SK-N-SH (cell line): ENCODE results near the gene AGRP. TPM values are rescaled to one million over a fixed set of nuclear protein-coding genes. Genes with fewer than 3 reads are reported as not detected.

ENCODE experiments used
- CTCF ChIA-PET: fragments of 300-600, 350-600 bp; formaldehyde crosslinking; extraction: SDS; loops from one replicate; lab custom pipeline; 2021; lab: Yijun Ruan, JAX
- POLR2A ChIA-PET: fragments of 350-600 bp; sonication (Branson Sonifier 250); formaldehyde crosslinking; extraction: SDS; loops from one replicate; lab custom pipeline; 2020; ENCODE audit warnings: antibody characterized with exemption, inconsistent platforms; lab: Yijun Ruan, JAX
- DNase-seq: peaks from one replicate; pipeline ENCODE4 v3.0.0; 2012
- H2AFZ ChIP-seq: fragments of 200-600 bp; sonication (generic); 2 replicates; pipeline ENCODE4 v1.8.1; 2016; ENCODE audit warnings: antibody characterized with exemption, mild to moderate bottlenecking, low read depth
- H3F3A ChIP-seq: fragments of 200-600 bp; sonication (generic); replicated peaks from 2 replicates; pipeline ENCODE3; 2016; ENCODE audit warnings: antibody characterized with exemption, mild to moderate bottlenecking; ENCODE audit not compliant: insufficient read depth
- H3K27ac ChIP-seq, 2 experiments: fragments of 200-500 bp in 1 of 2; fragments of 200-600 bp in 1 of 2; sonication (Bioruptor generic) in 1 of 2; sonication (generic), shearing (Covaris generic) in 1 of 2; 2 replicates each; pipeline versions ENCODE4 v1.5.1 to v1.6.1; 2014 to 2016; ENCODE audit warnings: low read depth in 2 of 2, inconsistent platforms in 1 of 2, low read length in 1 of 2, mild to moderate bottlenecking in 1 of 2, mixed read lengths in 1 of 2
- H3K27me3 ChIP-seq: fragments of 200-600 bp; sonication (generic), shearing (Covaris generic); 2 replicates; pipeline ENCODE4 v1.6.1; 2016; ENCODE audit warnings: mixed run types; ENCODE audit not compliant: insufficient read depth
- H3K36me3 ChIP-seq, 2 experiments: fragments of 200-500 bp in 1 of 2; fragments of 200-600 bp in 1 of 2; sonication (Bioruptor generic) in 1 of 2; sonication (generic) in 1 of 2; replicated peaks in 1 of 2; 2 replicates each; pipeline versions ENCODE3 to v1.5.1; 2014 to 2016; ENCODE audit warnings: low read length in 1 of 2, mild to moderate bottlenecking in 1 of 2; ENCODE audit not compliant: insufficient read depth in 2 of 2, control insufficient read depth in 1 of 2
- H3K4me1 ChIP-seq, 2 experiments: fragments of 200-500 bp in 1 of 2; fragments of 200-600 bp in 1 of 2; sonication (Bioruptor generic) in 1 of 2; sonication (generic), shearing (Covaris generic) in 1 of 2; 2 replicates each; pipeline versions ENCODE4 v1.5.1 to v1.6.1; 2014 to 2016; ENCODE audit warnings: low read depth in 1 of 2, low read length in 1 of 2, mixed run types in 1 of 2; ENCODE audit not compliant: insufficient read depth in 2 of 2, control insufficient read depth in 1 of 2
- H3K4me2 ChIP-seq: fragments of 200-600 bp; sonication (generic), shearing (Covaris generic); 2 replicates; pipeline ENCODE4 v1.6.1; 2017; ENCODE audit warnings: mixed run types
- H3K4me3 ChIP-seq, 2 experiments: fragments of 200-500 bp in 1 of 2; fragments of 200-600 bp in 1 of 2; sonication (Bioruptor generic) in 1 of 2; sonication (generic), shearing (Covaris generic) in 1 of 2; 2 replicates each; pipeline versions ENCODE4 v1.5.1 to v1.8.1; 2014 to 2016; ENCODE audit warnings: low read depth in 2 of 2, inconsistent platforms in 1 of 2, low read length in 1 of 2, mild to moderate bottlenecking in 1 of 2, mixed read lengths in 1 of 2, moderate library complexity in 1 of 2
- H3K79me2 ChIP-seq: fragments of 200-600 bp; sonication (generic); 2 replicates; pipeline ENCODE4 v1.8.1; 2017; ENCODE audit warnings: mild to moderate bottlenecking; ENCODE audit not compliant: insufficient read depth
- H3K9ac ChIP-seq: fragments of 200-600 bp; sonication (generic); 2 replicates; pipeline ENCODE4 v1.6.1; 2017; ENCODE audit warnings: mixed run types
- H3K9me2 ChIP-seq: fragments of 200-600 bp; sonication (generic); 2 replicates; pipeline ENCODE4 v1.6.1; 2017; ENCODE audit warnings: mixed run types
- H3K9me3 ChIP-seq: fragments of 200-600 bp; sonication (generic); 2 replicates; pipeline ENCODE4 v1.6.1; 2017; ENCODE audit warnings: mixed run types, mild to moderate bottlenecking, moderate library complexity
- H4K20me1 ChIP-seq: fragments of 200-600 bp; sonication (generic); 2 replicates; pipeline ENCODE4 v1.6.1; 2017; ENCODE audit warnings: mild to moderate bottlenecking, mixed run types; ENCODE audit not compliant: insufficient read depth
- CHD2 ChIP-seq: fragments of 150-350 bp; IDR thresholded peaks from 2 replicates; pipeline ENCODE4 v1.6.1; 2018; ENCODE audit warnings: low read length; ENCODE audit not compliant: partially characterized antibody
- ELF1 ChIP-seq: IDR thresholded peaks from 2 replicates; pipeline ENCODE4 v1.4.0; 2012
- FOSL2 ChIP-seq: IDR thresholded peaks from 2 replicates; pipeline ENCODE4 v1.4.0; 2012; ENCODE audit warnings: low read depth, mild to moderate bottlenecking, moderate library complexity, borderline replicate concordance
- FOXJ3 ChIP-seq: sonication (generic); formaldehyde crosslinking; IDR thresholded peaks from 2 replicates; pipeline ENCODE4 v1.5.1; 2020; ENCODE audit warnings: mild to moderate bottlenecking, missing genetic modification reagents
- FOXM1 ChIP-seq: IDR thresholded peaks from 2 replicates; pipeline ENCODE4 v1.4.0; 2012; ENCODE audit warnings: low read depth, mild to moderate bottlenecking
- GATA2 ChIP-seq: sonication (generic); formaldehyde crosslinking; IDR thresholded peaks from 2 replicates; pipeline ENCODE4 v1.5.0; 2020; ENCODE audit warnings: mild to moderate bottlenecking, missing genetic modification reagents
- IRF3 ChIP-seq: fragments of 150-350 bp; IDR thresholded peaks from 2 replicates; pipeline ENCODE4 v1.6.1; 2016; ENCODE audit warnings: mild to moderate bottlenecking, low read depth, low read length
- MAX ChIP-seq: IDR thresholded peaks from 2 replicates; pipeline ENCODE4 v1.4.0; 2012; ENCODE audit warnings: low read depth
- MEF2A ChIP-seq: IDR thresholded peaks from 2 replicates; pipeline ENCODE4 v1.4.0; 2012; ENCODE audit warnings: low read depth, borderline replicate concordance
- NFIC ChIP-seq: IDR thresholded peaks from 2 replicates; pipeline ENCODE4 v1.4.0; 2012; ENCODE audit warnings: borderline replicate concordance
- NRF1 ChIP-seq: IDR thresholded peaks from 2 replicates; pipeline ENCODE4 v1.6.1; 2012; ENCODE audit warnings: low read depth, mild to moderate bottlenecking, low read length
- PBX3 ChIP-seq: IDR thresholded peaks from 2 replicates; pipeline ENCODE4; 2012
- POLR2AphosphoS5 ChIP-seq: IDR thresholded peaks from 2 replicates; pipeline ENCODE4 v1.6.1; 2012; ENCODE audit warnings: low read depth, low read length
- RAD21 ChIP-seq: IDR thresholded peaks from 2 replicates; pipeline ENCODE4 v1.6.1; 2012; ENCODE audit warnings: mild to moderate bottlenecking, low read length
- RFX5 ChIP-seq: IDR thresholded peaks from 2 replicates; pipeline ENCODE4 v1.6.1; 2012; ENCODE audit warnings: mild to moderate bottlenecking, improper control_type of control experiment, low read length
- RXRA ChIP-seq: IDR thresholded peaks from 2 replicates; pipeline ENCODE4 v1.4.0; 2012; ENCODE audit warnings: low read depth, mild to moderate bottlenecking, borderline replicate concordance
- USF2 ChIP-seq: fragments of 150-350 bp; IDR thresholded peaks from 2 replicates; pipeline ENCODE4 v1.6.1; 2017; ENCODE audit warnings: antibody characterized with exemption, low read length, low read depth, borderline replicate concordance
- YY1 ChIP-seq: IDR thresholded peaks from 2 replicates; pipeline ENCODE4 v1.4.0; 2012; ENCODE audit warnings: low read depth, mild to moderate bottlenecking
- ZBTB33 ChIP-seq: IDR thresholded peaks from 2 replicates; pipeline ENCODE4 v1.4.0; 2012; ENCODE audit warnings: low read depth, borderline replicate concordance
- WGBS: methylation state at CpG from one replicate; pipeline ENCODE4 v1.1.6; 2017; ENCODE audit warnings: low lambda C conversion rate; 5-methylcytosine and 5-hydroxymethylcytosine counted together
- polyA plus RNA-seq, 3 experiments: library from polyadenylated mRNA; depleted of rRNA; stranded (reverse); fragments of >200 nt; gene quantifications; 2 replicates each; pipeline ENCODE4 v1.2.3, GENCODE V29; 2012

The AGRP gene
- polyA plus RNA-seq, 1 of the 3 experiments (the other 2 are of a cell fraction) = not detected

- Histone ChIP-seq H3K4me3 (no peak overlapping the region), H4K20me1 (no peaks in the 10 kb centered on the region), H3F3A (no peaks in the 10 kb centered on the region), H3K9ac (no peak overlapping the region), H3K4me2 (no peak overlapping the region), H3K36me3 (peaks cover 7 to 22% of the 10 kb centered on the region in 2 experiments), H3K4me1 (peaks cover 0 to 6% of the 10 kb centered on the region in 2 experiments; a peak in 1 of 4 replicates), H3K27ac (no peak overlapping the region), H3K9me2 (no peaks in the 10 kb centered on the region), H2AFZ (no peak overlapping the region), H3K9me3 (no peaks in the 10 kb centered on the region), H3K79me2 (no peaks in the 10 kb centered on the region), H3K27me3 (no peaks in the 10 kb centered on the region)
- ChIA-PET POLR2A (no interaction called here), CTCF (interaction anchor here (1.0 to 2.3 kb wide), 5 partner anchors 8 to 86 kb away, joined by 3 to 6 read pairs (median 4); no protein-coding TSS in a partner anchor)
- TF ChIP-seq FOXJ3 (CRISPR knock-in tag) (no peak), FOXM1 (no peak), USF2 (no peak), ELF1 (no peak), MAX (no peak), RXRA (no peak), YY1 (no peak), POLR2AphosphoS5 (no peak)
- WGBS = 97% methylated on average over 16 of the region's 16 CpGs
- no peak for DNase-seq
These were observed 47.6 kb downstream of the AGRP start for GRCh38 chr16:67435758-67436164.

GRCh38 chr16:67433131-67433719 lies 50.1 kb downstream of the AGRP start:
- no peaks in the 10 kb centered on the region for H3K79me2 ChIP-seq
- CTCF ChIA-PET = interaction anchor here (0.8 to 3.1 kb wide), 8 partner anchors 14 to 87 kb away, joined by 3 to 16 read pairs (median 4); partner anchors contain the start of gene ZDHHC1
- TF ChIP-seq FOSL2 (no peak), IRF3 (no peak), GATA2 (no peak), ZBTB33 (no peak), CHD2 (no peak), RFX5 (no peak), NRF1 (no peak), NFIC (no peak), MEF2A (no peak), FOXM1 (no peak), PBX3 (no peak), RAD21 (no peak)

More at GRCh38 chr16:67433131-67433719, 50.1 kb downstream of the AGRP start:
- Histone ChIP-seq H3K9ac (no peak overlapping the region), H3K4me2 (no peak overlapping the region), H3K9me3 (no peaks in the 10 kb centered on the region), H2AFZ (no peak overlapping the region), H3F3A (no peaks in the 10 kb centered on the region), H3K4me3 (no peak overlapping the region), H3K27me3 (no peaks in the 10 kb centered on the region; the same call in 1 of the 2 replicates), H3K27ac (no peak overlapping the region), H3K4me1 (peaks cover 0 to 11% of the 10 kb centered on the region in 2 experiments; a peak in 1 of 4 replicates), H4K20me1 (no peaks in the 10 kb centered on the region), H3K9me2 (no peaks in the 10 kb centered on the region), H3K36me3 (peaks cover 7 to 12% of the 10 kb centered on the region in 2 experiments)
- 97% methylated on average over 5 of the region's 5 CpGs for WGBS
- POLR2A ChIA-PET = interaction anchor here (0.6 to 1.0 kb wide), 2 partner anchors 14 to 236 kb away, joined by 3 to 4 read pairs; no protein-coding TSS in a partner anchor
- DNase-seq = no peak
